ENCODE data around the gene NFKBIE. TPM values are rescaled to one million over a fixed set of nuclear protein-coding genes. Genes with fewer than 3 reads are reported as not detected.

NFKBIE gene
- total RNA-seq, 6 experiments from 2014 or later = 2.5 to 30.2 (median 10.8) TPM

GRCh38 chr6:44311304-44311703 is 46.0 kb upstream of the NFKBIE start:
- no peak overlapping the region for H3K27ac ChIP-seq
- intact Hi-C loops (cut with DNase I) = no loop called here
- H3K4me1 ChIP-seq = peaks cover 0 to 8% (median 2%) of the 10 kb centered on the region in 4 donors
- TF ChIP-seq POLR2A (IDR thresholded peaks at IDR 0.05) (no peak), CTCF (IDR thresholded peaks at IDR 0.05) (no peak)
- no peak overlapping the region for H3K4me3 ChIP-seq
- no CpG with 5 or more reads among the region's 2 CpGs for WGBS (ENCODE audit: insufficient coverage, low coverage, low lambda C conversion rate, missing lambda C conversion rate)
- ATAC-seq (no peak), DNase-seq (no peak)
- peaks cover 0 to 25% (median 14%) of the 10 kb centered on the region in 4 donors for H3K36me3 ChIP-seq
- no peaks in the 10 kb centered on the region for H3K27me3 ChIP-seq
- no peaks in the 10 kb centered on the region for H3K9me3 ChIP-seq

GRCh38 chr6:44310241-44310640 is 44.9 kb upstream of the NFKBIE start:
- ATAC-seq (no peak), DNase-seq (no peak)
- H3K4me3 ChIP-seq = no peak overlapping the region
- H3K9me3 ChIP-seq = no peaks in the 10 kb centered on the region
- no peak overlapping the region for H3K27ac ChIP-seq
- peaks cover 0 to 30% (median 15%) of the 10 kb centered on the region in 4 donors for H3K36me3 ChIP-seq
- 95% methylated on average over 2 of the region's 3 CpGs for WGBS (ENCODE audit: insufficient coverage, low coverage, low lambda C conversion rate, missing lambda C conversion rate)
- intact Hi-C loops (cut with DNase I) = no loop called here
- TF ChIP-seq POLR2A (IDR thresholded peaks at IDR 0.05) (no peak), CTCF (IDR thresholded peaks at IDR 0.05) (no peak)
- peaks cover 0 to 8% (median 2%) of the 10 kb centered on the region in 4 donors for H3K4me1 ChIP-seq
- H3K27me3 ChIP-seq = no peaks in the 10 kb centered on the region

GRCh38 chr6:44309631-44310030 is 44.3 kb upstream of the NFKBIE start:
- H3K27ac ChIP-seq = no peak overlapping the region
- no peaks in the 10 kb centered on the region for H3K27me3 ChIP-seq
- H3K4me1 ChIP-seq = peaks cover 0 to 8% (median 2%) of the 10 kb centered on the region in 4 donors
- H3K9me3 ChIP-seq = no peaks in the 10 kb centered on the region
- intact Hi-C loops (cut with DNase I) = no loop called here
- peaks cover 0 to 33% (median 18%) of the 10 kb centered on the region in 4 donors for H3K36me3 ChIP-seq
- DNase-seq (no peak), ATAC-seq (no peak)
- TF ChIP-seq CTCF (IDR thresholded peaks at IDR 0.05) (no peak), POLR2A (IDR thresholded peaks at IDR 0.05) (no peak)
- H3K4me3 ChIP-seq = no peak overlapping the region

GRCh38 chr6:44309092-44309491 is 43.7 kb upstream of the NFKBIE start:
- H3K9me3 ChIP-seq = no peaks in the 10 kb centered on the region
- H3K27ac ChIP-seq = no peak overlapping the region
- no peak for DNase-seq
- WGBS (ENCODE audit: insufficient coverage, low coverage, low lambda C conversion rate, missing lambda C conversion rate) = no CpG with 5 or more reads among the region's 2 CpGs
- peaks cover 0 to 38% (median 21%) of the 10 kb centered on the region in 4 donors for H3K36me3 ChIP-seq
- TF ChIP-seq POLR2A (IDR thresholded peaks at IDR 0.05) = no peak
- TF ChIP-seq CTCF (IDR thresholded peaks at IDR 0.05) = no peak
- H3K4me1 ChIP-seq = peaks cover 0 to 8% (median 2%) of the 10 kb centered on the region in 4 donors
- intact Hi-C loops (cut with DNase I) = no loop called here
- ATAC-seq = no peak
- no peaks in the 10 kb centered on the region for H3K27me3 ChIP-seq
- H3K4me3 ChIP-seq = no peak overlapping the region

GRCh38 chr6:44307217-44307616 is 41.9 kb upstream of the NFKBIE start:
- no peak overlapping the region for H3K4me3 ChIP-seq
- H3K36me3 ChIP-seq = peaks cover 0 to 45% (median 27%) of the 10 kb centered on the region in 4 donors
- peaks cover 0 to 3% (median 0%) of the 10 kb centered on the region in 4 donors for H3K4me1 ChIP-seq
- no peak overlapping the region for H3K27ac ChIP-seq
- no peak for TF ChIP-seq POLR2A (IDR thresholded peaks at IDR 0.05)
- TF ChIP-seq CTCF (IDR thresholded peaks at IDR 0.05) = no peak
- no peaks in the 10 kb centered on the region for H3K9me3 ChIP-seq
- DNase-seq = no peak
- no peaks in the 10 kb centered on the region for H3K27me3 ChIP-seq
- 100% methylated on average over 1 of the region's 10 CpGs for WGBS (ENCODE audit: insufficient coverage, low coverage, low lambda C conversion rate, missing lambda C conversion rate)
- ATAC-seq = no peak
- intact Hi-C loops (cut with DNase I) = no loop called here

Data from right lobe of liver (tissue), 6 donors.